ENCODE data around the gene LCOR.
A peak's percentile ranks its signal among the peaks of the same experiment; 100 is the strongest.
"Not testable (repeated sequence)": the region's sequence is repeated elsewhere in the genome, so short reads cannot be mapped to it uniquely, and the experiment has no call there.

The LCOR gene

GRCh38 chr10:97031459-97031858 lies 199.4 kb downstream of the LCOR start:
- DNase-seq (ENCODE audit: low read depth): no peak
- H3K4me3 ChIP-seq (ENCODE audit: low read depth, low read length): no peak overlapping the region
- no peak for TF ChIP-seq CTCF (IDR thresholded peaks at IDR 0.05; ENCODE audit: insufficient read depth, low read depth, low read length, missing control alignments)

DNA sequence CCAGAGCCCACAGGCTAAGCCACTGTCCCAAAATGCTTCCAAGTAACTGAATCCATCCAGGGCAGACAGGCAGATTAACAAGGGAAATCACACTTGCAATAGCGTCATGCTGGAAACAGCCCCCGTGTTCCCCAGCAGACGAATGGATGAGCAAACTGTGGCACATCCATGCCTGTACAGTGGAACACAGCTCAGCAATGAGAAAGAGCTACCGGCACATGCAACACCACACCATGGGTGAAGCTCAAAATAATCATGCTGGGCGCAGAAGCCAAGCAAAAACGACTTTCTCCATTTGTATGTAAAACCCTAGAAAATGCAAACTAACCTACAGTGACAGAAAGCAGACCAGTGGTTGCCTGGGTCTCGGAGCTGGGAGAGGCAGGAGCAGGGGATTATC lies 200.5 kb downstream of the LCOR start:
- no peak overlapping the region for H3K4me3 ChIP-seq (ENCODE audit: low read depth, low read length)
- TF ChIP-seq CTCF (IDR thresholded peaks at IDR 0.05; ENCODE audit: insufficient read depth, low read depth, low read length, missing control alignments): no peak
- no peak for DNase-seq (ENCODE audit: low read depth)

DNA sequence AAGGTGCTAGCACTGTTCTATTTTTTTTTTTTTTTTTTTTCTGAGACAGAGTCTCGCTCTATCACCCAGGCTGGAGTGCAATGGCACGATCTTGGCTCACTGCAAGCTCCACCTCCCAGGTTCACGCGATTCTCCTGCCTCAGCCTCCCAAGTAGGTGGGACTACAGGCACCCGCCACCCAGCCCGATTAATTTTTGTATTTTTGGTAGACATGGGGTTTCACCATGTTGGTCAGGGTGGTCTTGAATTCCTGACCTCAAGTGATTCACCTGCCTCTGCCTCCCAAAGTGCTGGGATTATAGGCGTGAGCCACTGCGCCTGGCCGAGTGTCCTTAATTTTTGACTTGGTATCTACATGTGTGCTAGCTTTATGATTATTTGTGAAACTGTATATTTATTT lies 201.7 kb downstream of the LCOR start:
- H3K4me3 ChIP-seq (ENCODE audit: low read depth, low read length); DNase-seq (ENCODE audit: low read depth): not testable (repeated sequence)

GRCh38 chr10:97034301-97034700 lies 202.2 kb downstream of the LCOR start:
- DNase-seq (ENCODE audit: low read depth): no peak
- H3K4me3 ChIP-seq (ENCODE audit: low read depth, low read length): no peak overlapping the region
- TF ChIP-seq CTCF (IDR thresholded peaks at IDR 0.05; ENCODE audit: insufficient read depth, low read depth, low read length, missing control alignments): no peak

- no peak for DNase-seq (ENCODE audit: low read depth)
- no peak overlapping the region for H3K4me3 ChIP-seq (ENCODE audit: low read depth, low read length)
- no peak for TF ChIP-seq CTCF (IDR thresholded peaks at IDR 0.05; ENCODE audit: insufficient read depth, low read depth, low read length, missing control alignments)
These were observed 203.1 kb downstream of the LCOR start for GRCh38 chr10:97034958-97035769.

- TF ChIP-seq CTCF (IDR thresholded peaks at IDR 0.05; ENCODE audit: insufficient read depth, low read depth, low read length, missing control alignments): peak; percentile 91
- DNase-seq (ENCODE audit: low read depth): peak; percentile 81
- H3K4me3 ChIP-seq (ENCODE audit: low read depth, low read length): peak overlapping the region; percentile 50
These were observed 205.6 kb downstream of the LCOR start for GRCh38 chr10:97037365-97038361.

DNA sequence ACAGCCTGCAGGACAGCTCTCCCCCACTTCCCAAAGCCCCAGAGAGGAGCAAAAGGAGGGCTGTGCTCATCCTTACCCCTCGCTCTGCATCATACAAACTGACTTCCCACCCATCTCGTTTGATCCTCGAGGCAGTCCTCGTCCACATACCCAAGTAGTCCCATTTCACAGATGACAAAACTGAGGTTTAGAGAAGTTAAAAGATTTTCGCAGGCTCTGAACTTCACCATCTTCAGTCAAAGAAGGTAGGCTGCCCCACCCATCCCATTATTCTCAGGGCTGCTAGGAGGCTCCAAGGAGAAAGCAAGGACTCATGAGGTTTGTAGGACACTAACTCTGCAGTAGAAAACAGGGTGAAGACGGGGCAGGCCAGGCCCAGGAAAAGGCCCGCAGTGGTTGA lies 206.6 kb downstream of the LCOR start:
- no peak overlapping the region for H3K4me3 ChIP-seq (ENCODE audit: low read depth, low read length)
- DNase-seq (ENCODE audit: low read depth): no peak
- no peak for TF ChIP-seq CTCF (IDR thresholded peaks at IDR 0.05; ENCODE audit: insufficient read depth, low read depth, low read length, missing control alignments)

Measured in GM12865 (cell line).